ENCODE data around the gene DGKG. TPM values are rescaled to one million over a fixed set of nuclear protein-coding genes. Genes with fewer than 3 reads are reported as not detected.

The DGKG gene
- total and polyA plus RNA-seq, 2 of the 8 experiments (the other 6 are each of a cell fraction or from before 2014, with no cell fraction given) = 0.30 to 0.48 TPM

DNA sequence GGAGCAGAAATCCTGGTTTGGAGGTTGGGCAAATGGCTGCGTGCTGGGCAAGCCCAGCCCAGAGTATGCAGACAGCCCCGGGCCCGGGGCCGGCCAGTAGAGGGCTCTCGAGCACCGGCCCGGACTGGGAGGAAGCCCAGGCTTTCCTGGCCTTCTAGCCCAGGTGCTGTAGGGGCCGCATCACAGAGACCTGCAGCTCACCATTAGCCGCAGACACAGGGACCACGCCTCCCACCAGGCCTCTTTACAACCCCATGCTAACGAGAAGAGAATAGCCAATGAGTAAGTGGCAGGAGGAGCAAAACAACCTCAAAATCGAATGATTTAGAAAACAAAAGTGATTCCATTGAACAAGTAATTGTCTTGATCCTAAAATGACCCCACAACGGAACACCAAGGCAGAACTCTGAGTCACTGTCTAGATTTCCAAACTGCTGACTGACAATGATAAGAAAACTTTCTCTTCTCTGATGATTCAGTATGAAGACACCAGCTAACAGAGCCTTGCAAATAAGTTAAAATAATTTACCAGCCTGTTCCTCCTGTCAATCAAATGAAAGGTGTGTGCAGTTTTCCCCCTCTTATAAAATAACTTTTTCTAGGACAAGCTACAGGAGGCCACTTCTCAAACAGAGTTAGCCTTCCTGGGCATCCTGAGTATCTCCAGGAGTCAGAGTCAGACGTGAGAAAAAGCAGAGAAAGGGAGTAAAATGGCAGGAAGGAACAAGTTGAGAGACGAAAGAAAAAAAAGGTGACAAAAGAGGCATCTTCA lies 102.2 kb downstream of the DGKG start (continued):
- TF ChIP-seq CHD2 (IDR thresholded peaks at IDR 0.05; ENCODE audit: low read length) (peak; percentile 38; the same call in 1 of the 2 replicates), TEAD4 (IDR thresholded peaks at IDR 0.05; ENCODE audit: low read depth, low read length) (peak; percentile 40; the same call in 1 of the 2 replicates), POLR2A (IDR thresholded peaks at IDR 0.05; ENCODE audit: control extremely low read depth in 1 of 2, low read depth in 2 of 2, low read length in 2 of 2) (0 out of 3 replicates have a peak, but pooled peaks of 1 of the 2 experiments have one; percentile 29), GABPA (IDR thresholded peaks at IDR 0.05; ENCODE audit: borderline replicate concordance, insufficient read depth, low read length) (peak; percentile 62; the same call in 1 of the 2 replicates), JUN (IDR thresholded peaks at IDR 0.05; ENCODE audit: low read depth, low read length) (no peak), EP300 (IDR thresholded peaks at IDR 0.05; ENCODE audit: borderline replicate concordance in 1 of 2, low read depth in 2 of 2, low read length in 2 of 2) (peak in 1 of 2 experiments; percentile 41; a peak in 1 of 3 replicates), RAD21 (IDR thresholded peaks at IDR 0.05 in 1 of 2, conservative IDR thresholded peaks at IDR 0.05 in 1 of 2; ENCODE audit: low read depth in 2 of 2, low read length in 2 of 2) (peak; percentile 87 to 93), TCF12 (IDR thresholded peaks at IDR 0.05; ENCODE audit: low read depth, low read length) (0 out of 2 replicates have a peak, but pooled peaks have one; percentile 57), SAP30 (IDR thresholded peaks at IDR 0.05; ENCODE audit: insufficient read depth, insufficient replicate concordance, low read length) (no peak), CTBP2 (IDR thresholded peaks at IDR 0.05; ENCODE audit: borderline replicate concordance, insufficient read depth, insufficient read length, low read length) (no peak), KDM5A (IDR thresholded peaks at IDR 0.05; ENCODE audit: low read length) (no peak)
- TF ChIP-seq, protein P1, sequence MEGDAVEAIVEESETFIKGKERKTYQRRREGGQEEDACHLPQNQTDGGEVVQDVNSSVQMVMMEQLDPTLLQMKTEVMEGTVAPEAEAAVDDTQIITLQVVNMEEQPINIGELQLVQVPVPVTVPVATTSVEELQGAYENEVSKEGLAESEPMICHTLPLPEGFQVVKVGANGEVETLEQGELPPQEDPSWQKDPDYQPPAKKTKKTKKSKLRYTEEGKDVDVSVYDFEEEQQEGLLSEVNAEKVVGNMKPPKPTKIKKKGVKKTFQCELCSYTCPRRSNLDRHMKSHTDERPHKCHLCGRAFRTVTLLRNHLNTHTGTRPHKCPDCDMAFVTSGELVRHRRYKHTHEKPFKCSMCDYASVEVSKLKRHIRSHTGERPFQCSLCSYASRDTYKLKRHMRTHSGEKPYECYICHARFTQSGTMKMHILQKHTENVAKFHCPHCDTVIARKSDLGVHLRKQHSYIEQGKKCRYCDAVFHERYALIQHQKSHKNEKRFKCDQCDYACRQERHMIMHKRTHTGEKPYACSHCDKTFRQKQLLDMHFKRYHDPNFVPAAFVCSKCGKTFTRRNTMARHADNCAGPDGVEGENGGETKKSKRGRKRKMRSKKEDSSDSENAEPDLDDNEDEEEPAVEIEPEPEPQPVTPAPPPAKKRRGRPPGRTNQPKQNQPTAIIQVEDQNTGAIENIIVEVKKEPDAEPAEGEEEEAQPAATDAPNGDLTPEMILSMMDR (IDR thresholded peaks at IDR 0.05; ENCODE audit: control extremely low read depth in 1 of 3, insufficient read depth in 1 of 3, low read depth in 1 of 3, low read length in 3 of 3) = peak; percentile 79 to 97 (median 94)
